BLaER1 (cell line): ENCODE data around the gene HOXA1.
A peak's percentile ranks its signal among the peaks of the same experiment; 100 is the strongest.

Experiments used
- H3K27ac ChIP-seq: shearing (Covaris generic); formaldehyde crosslinking; 2 replicates; pipeline ENCODE4 v1.8.1; 2022
- H3K27me3 ChIP-seq: shearing (Covaris generic); formaldehyde crosslinking; 2 replicates; pipeline ENCODE4 v1.8.1; 2022
- H3K36me3 ChIP-seq: shearing (Covaris generic); formaldehyde crosslinking; 2 replicates; pipeline ENCODE4 v1.8.1; 2022
- H3K4me1 ChIP-seq: shearing (Covaris generic); formaldehyde crosslinking; 2 replicates; pipeline ENCODE4 v1.8.1; 2022
- H3K4me2 ChIP-seq: shearing (Covaris generic); formaldehyde crosslinking; 2 replicates; pipeline ENCODE4 v1.8.1; 2022
- H3K4me3 ChIP-seq: shearing (Covaris generic); formaldehyde crosslinking; 2 replicates; pipeline ENCODE4 v1.8.1; 2022
- H3K9ac ChIP-seq: shearing (Covaris generic); formaldehyde crosslinking; 2 replicates; pipeline ENCODE4 v1.8.1; 2022
- H3K9me3 ChIP-seq: shearing (Covaris generic); formaldehyde crosslinking; 2 replicates; pipeline ENCODE4 v1.8.1; 2022
- H4K20me1 ChIP-seq: shearing (Covaris generic); formaldehyde crosslinking; 2 replicates; pipeline ENCODE4 v1.8.1; 2022
- Cebpa-rat ChIP-seq: shearing (Covaris generic); IDR thresholded peaks from 2 replicates; pipeline ENCODE4 v1.8.1; 2022

Gene HOXA1

GRCh38 chr7:27095897-27096767 lies at the start of gene HOXA1:
TSS of gene HOXA1 (minus strand) at chr7:27096000. CDS start at chr7:27095912, 88 bp downstream.
- no peaks in the 10 kb centered on the region for H4K20me1 ChIP-seq
- H3K27ac ChIP-seq, result no peak within 1 kb of the TSS
- no peak within 1 kb of the TSS for H3K9ac ChIP-seq
- H3K4me2 ChIP-seq, result no peak within 1 kb of the TSS
- peaks cover 34% of the 10 kb centered on the region for H3K9me3 ChIP-seq
- H3K4me1 ChIP-seq, result peaks cover 10% of the 10 kb centered on the region
- H3K27me3 ChIP-seq, result peaks cover 11% of the 10 kb centered on the region; the same call in 1 of the 2 replicates
- no peak for TF ChIP-seq Cebpa-rat
- H3K4me3 ChIP-seq, result no peak within 1 kb of the TSS
- no peaks in the 10 kb centered on the region for H3K36me3 ChIP-seq

- 0 out of 2 replicates have a peak, but pooled peaks cover 6% of the 10 kb centered on the region for H3K4me1 ChIP-seq
- H3K27me3 ChIP-seq, result peaks cover 90% of the 10 kb centered on the region
- no peak overlapping the region for H3K4me3 ChIP-seq
- no peak overlapping the region for H3K9ac ChIP-seq
- no peak overlapping the region for H3K4me2 ChIP-seq
- H4K20me1 ChIP-seq, result peaks cover 4% of the 10 kb centered on the region; the same call in 1 of the 2 replicates
- no peak for TF ChIP-seq Cebpa-rat
- H3K36me3 ChIP-seq, result peaks cover 20% of the 10 kb centered on the region
- H3K27ac ChIP-seq, result no peak overlapping the region
- peaks cover 74% of the 10 kb centered on the region for H3K9me3 ChIP-seq
Observed at GRCh38 chr7:27145165-27145913, 49.5 kb upstream of the HOXA1 start.

- 0 out of 2 replicates have a peak, but pooled peaks cover 6% of the 10 kb centered on the region for H3K4me1 ChIP-seq
- no peak for TF ChIP-seq Cebpa-rat
- H3K36me3 ChIP-seq, result peaks cover 20% of the 10 kb centered on the region
- H3K9me3 ChIP-seq, result peaks cover 74% of the 10 kb centered on the region
- peaks cover 84% of the 10 kb centered on the region for H3K27me3 ChIP-seq
- no peak overlapping the region for H3K9ac ChIP-seq
- H3K27ac ChIP-seq, result no peak overlapping the region
- peaks cover 4% of the 10 kb centered on the region; the same call in 1 of the 2 replicates for H4K20me1 ChIP-seq
- H3K4me3 ChIP-seq, result no peak overlapping the region
- H3K4me2 ChIP-seq, result no peak overlapping the region
Observed at GRCh38 chr7:27144781-27145164, 49.0 kb upstream of the HOXA1 start.

- Histone ChIP-seq H3K9ac (no peak overlapping the region), H3K4me2 (no peak overlapping the region), H3K4me3 (0 out of 2 replicates have a peak overlapping the region, but pooled peaks have one; percentile 18), H3K36me3 (peaks cover 20% of the 10 kb centered on the region), H4K20me1 (peaks cover 4% of the 10 kb centered on the region; the same call in 1 of the 2 replicates), H3K9me3 (peaks cover 80% of the 10 kb centered on the region), H3K27ac (no peak overlapping the region), H3K4me1 (0 out of 2 replicates have a peak, but pooled peaks cover 6% of the 10 kb centered on the region), H3K27me3 (peaks cover 78% of the 10 kb centered on the region)
- TF ChIP-seq Cebpa-rat, result no peak
Observed at GRCh38 chr7:27143950-27144780, 48.4 kb upstream of the HOXA1 start.

- Histone ChIP-seq H3K9me3 (peaks cover 75% of the 10 kb centered on the region), H3K4me3 (0 out of 2 replicates have a peak within 1 kb of the TSS, but pooled peaks have one; percentile 18), H3K4me2 (no peak within 1 kb of the TSS), H3K27me3 (peaks cover 69% of the 10 kb centered on the region), H3K36me3 (peaks cover 20% of the 10 kb centered on the region), H4K20me1 (no peaks in the 10 kb centered on the region), H3K27ac (no peak within 1 kb of the TSS), H3K4me1 (0 out of 2 replicates have a peak, but pooled peaks cover 2% of the 10 kb centered on the region), H3K9ac (no peak within 1 kb of the TSS)
- TF ChIP-seq Cebpa-rat, result no peak
Observed at GRCh38 chr7:27143023-27143949, 47.5 kb upstream of the HOXA1 start, which contains the start of gene HOXA5. TSS of gene HOXA5 (minus strand) at chr7:27143681. CDS start at chr7:27143607, 74 bp downstream.

GRCh38 chr7:27142580-27143022 lies 46.8 kb upstream of the HOXA1 start:
- no peak overlapping the region for H3K27ac ChIP-seq
- peaks cover 2% of the 10 kb centered on the region; the same call in 1 of the 2 replicates for H3K4me1 ChIP-seq
- peaks cover 20% of the 10 kb centered on the region for H3K36me3 ChIP-seq
- peaks cover 68% of the 10 kb centered on the region for H3K9me3 ChIP-seq
- peaks cover 62% of the 10 kb centered on the region for H3K27me3 ChIP-seq
- no peak overlapping the region for H3K4me2 ChIP-seq
- H4K20me1 ChIP-seq, result no peaks in the 10 kb centered on the region
- H3K9ac ChIP-seq, result no peak overlapping the region
- H3K4me3 ChIP-seq, result no peak overlapping the region
- no peak for TF ChIP-seq Cebpa-rat

GRCh38 chr7:27141923-27142579 lies 46.3 kb upstream of the HOXA1 start:
- Histone ChIP-seq H3K9me3 (peaks cover 62% of the 10 kb centered on the region), H3K27ac (no peak overlapping the region), H3K36me3 (peaks cover 20% of the 10 kb centered on the region), H4K20me1 (no peaks in the 10 kb centered on the region), H3K4me2 (no peak overlapping the region), H3K27me3 (peaks cover 60% of the 10 kb centered on the region), H3K4me1 (peaks cover 8% of the 10 kb centered on the region), H3K9ac (no peak overlapping the region), H3K4me3 (no peak overlapping the region)
- TF ChIP-seq Cebpa-rat, result no peak
